ENCODE data around the gene INTS14.

INTS14 gene

GRCh38 chr15:65610871-65611718 is at the start of gene INTS14:
Gene INTS14, minus strand, starts transcription at chr15:65611131. Its CDS starts 3,751 bp downstream, at chr15:65607380.
- peak; percentile 95 for DNase-seq (ENCODE audit: low read depth)

- DNase-seq (ENCODE audit: low read depth): no peak
These were observed 48.6 kb upstream of the INTS14 start for GRCh38 chr15:65659502-65660052.

- no peak for DNase-seq (ENCODE audit: low read depth)
These were observed 44.5 kb upstream of the INTS14 start for GRCh38 chr15:65655457-65655856.

DNA sequence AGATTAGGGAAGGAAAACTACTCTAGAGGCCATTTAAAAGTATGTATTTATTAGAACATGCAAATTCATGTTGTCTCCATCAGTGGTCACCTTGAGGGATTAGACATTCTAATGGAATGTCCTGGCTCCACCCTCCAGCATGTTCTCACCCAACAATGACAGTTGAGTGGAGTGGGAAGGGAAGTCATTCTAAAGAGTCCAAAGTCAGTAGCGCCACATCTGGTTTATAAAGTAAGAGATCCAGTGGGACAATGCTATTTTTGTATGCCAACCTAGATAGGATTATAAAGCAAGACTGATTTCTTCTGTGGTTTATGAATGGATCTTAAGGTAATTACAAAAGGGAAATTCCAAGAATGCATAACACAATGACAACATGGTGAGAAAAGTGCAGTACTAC is 44.1 kb upstream of the INTS14 start:
- no peak for DNase-seq (ENCODE audit: low read depth)

DNA sequence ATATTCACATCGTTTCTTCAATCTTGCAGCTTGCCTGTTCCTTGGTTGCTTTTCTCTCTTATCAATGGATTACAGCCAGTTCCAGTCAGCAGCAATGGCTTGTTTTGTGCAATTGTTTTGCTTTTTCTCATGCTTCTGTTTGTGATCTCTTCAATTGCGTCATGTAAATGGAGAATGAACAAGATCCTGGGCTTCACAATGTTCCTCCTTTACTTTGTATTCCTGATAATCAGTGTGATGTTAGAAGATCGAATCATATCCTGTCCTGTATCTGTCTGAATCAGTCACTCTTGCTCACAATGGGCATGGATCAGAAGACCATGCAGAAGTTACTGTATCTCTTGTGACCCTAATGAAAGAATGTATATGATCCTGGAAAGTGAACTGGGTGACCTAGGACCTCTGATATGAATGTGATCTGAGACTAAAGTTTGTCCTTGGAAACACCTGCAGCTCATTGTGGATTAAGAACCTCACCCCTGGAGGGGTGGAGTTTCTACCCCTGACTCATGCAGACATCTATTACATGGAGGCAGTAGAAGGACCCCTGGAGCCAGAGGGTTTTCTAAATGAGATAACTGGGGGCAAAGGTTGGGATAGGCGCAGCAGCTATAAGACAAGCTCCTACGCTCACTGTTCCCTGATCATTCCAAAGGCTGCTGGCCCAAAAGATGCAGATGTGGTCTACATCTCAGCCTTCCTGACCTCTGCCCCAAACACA is 43.0 kb upstream of the INTS14 start:
- no peak for DNase-seq (ENCODE audit: low read depth)

DNA sequence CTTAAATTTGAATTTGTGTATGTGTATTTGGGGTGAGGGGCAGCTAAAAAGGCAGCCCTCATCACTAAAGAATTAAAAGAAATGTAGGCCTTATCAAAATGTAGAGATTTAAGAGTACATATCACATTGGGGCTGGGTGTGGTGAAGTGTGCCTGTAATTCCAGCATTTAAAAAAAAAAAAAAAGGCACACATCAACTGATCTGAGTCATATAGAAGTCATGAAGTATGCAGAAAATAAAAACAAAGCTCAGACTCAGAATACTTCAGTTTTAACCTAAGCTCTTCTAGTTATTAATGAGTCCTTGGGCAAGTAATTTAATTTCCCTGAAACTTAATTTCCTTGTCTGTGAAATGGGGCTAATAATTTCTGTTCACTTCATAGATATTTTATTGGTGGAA is 42.4 kb upstream of the INTS14 start:
- DNase-seq (ENCODE audit: low read depth): no peak

DNA sequence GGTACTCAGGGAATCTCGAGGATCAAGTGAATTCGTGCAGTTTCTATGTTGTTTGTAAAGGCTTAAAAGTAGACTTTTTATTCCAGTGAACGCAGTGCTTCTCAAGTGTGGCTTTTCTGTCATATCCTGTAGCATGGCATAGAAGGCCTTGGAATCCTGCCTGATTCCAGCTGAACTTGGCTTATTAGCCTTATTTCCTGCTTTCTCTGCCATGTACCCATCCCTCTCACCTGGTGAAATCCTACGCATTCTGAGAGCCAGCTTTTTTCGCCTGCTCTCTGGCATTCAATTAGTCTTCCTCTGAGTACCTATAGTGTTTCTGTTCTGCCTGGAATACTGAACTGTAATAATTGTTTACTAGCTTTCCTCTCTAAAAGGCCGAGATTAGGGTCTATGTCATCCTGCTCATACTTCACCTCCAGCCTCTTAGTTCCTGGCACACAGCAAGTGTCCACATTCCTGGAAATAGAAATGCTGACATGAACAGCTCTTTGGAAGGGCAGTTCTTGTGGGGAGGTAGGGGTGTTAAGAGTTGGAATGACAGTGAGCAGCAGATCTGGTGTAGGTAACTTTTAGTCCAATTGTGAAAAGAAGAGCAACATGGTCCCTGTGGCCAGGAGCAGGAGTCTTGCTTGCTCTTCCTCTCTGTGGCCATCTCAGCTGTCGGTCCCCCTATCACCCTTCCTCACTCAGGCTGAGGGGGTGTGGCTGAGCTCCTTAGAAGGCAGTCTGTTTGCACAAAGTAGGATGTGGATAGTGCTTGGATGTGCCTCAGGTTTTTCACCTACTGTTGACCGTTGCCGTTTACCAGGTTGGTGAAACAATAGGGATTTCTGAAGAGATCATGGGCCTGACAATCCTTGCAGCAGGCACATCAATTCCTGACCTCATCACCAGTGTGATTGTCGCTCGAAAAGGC is 41.2 kb upstream of the INTS14 start:
- DNase-seq (ENCODE audit: low read depth): no peak

GRCh38 chr15:65651042-65651322 is 40.1 kb upstream of the INTS14 start:
- DNase-seq (ENCODE audit: low read depth): no peak

GRCh38 chr15:65650312-65651041 is 39.5 kb upstream of the INTS14 start:
- DNase-seq (ENCODE audit: low read depth): no peak

DNA sequence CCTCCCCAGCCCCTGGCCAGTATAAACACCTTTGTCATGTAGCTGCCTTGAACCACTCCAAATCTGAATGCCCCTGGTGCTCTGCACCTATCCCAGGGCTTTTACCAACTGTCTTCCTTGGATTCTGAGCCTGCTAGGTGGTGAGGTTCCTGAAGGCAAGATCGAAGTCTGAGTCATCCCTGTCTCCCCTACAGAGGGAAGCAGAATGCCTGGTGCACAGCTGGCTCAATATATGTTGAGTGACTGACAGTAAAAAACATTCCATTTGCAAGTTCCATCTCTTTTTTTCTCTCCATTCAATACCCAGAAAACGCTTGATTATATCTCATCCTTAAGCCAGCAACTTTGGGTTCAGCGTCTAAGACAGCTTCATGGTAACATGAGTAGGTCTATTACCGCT is 35.6 kb upstream of the INTS14 start:
- no peak for DNase-seq (ENCODE audit: low read depth)

DNA sequence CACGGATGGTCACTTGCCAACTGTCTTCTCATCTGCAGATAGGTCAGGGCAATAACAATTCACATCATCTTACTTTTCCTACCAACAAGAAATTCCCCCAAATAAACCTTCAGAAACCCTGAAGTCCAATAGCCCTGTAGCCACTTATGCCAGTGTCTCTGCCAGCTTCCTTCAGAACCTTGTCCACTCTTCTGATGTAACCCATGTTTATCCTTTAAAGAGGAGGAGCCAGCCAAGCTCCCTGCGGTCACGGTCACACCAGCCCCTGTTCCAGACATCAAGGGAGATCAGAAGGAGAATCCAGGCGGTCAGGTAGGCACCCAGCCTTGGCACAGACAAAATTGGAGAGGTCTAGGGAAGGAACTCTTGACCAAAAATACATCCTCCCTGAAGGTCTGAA is 34.5 kb upstream of the INTS14 start:
- DNase-seq (ENCODE audit: low read depth): no peak

- no peak for DNase-seq (ENCODE audit: low read depth)
These were observed 33.4 kb upstream of the INTS14 start for GRCh38 chr15:65644282-65644681.

DNA sequence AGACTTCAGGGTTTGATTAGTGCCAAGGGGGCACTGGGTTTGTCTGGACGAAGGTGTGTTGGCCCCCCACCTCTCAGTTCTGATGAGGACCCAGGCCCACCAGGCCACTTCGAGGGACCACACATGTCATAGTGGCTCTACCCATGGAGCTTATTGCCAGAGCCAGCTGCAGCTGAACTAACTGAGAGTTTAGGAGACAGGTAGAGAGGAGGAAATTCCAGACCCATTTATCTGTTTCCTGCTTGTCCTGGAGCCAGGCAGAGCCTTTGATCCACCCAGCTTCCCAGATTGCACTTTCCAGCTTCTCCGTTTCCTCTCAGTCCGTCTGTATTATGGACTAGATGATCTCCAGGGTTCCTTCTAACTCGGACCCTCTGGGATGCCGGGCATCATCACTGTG is 31.7 kb upstream of the INTS14 start:
- no peak for DNase-seq (ENCODE audit: low read depth)

DNA sequence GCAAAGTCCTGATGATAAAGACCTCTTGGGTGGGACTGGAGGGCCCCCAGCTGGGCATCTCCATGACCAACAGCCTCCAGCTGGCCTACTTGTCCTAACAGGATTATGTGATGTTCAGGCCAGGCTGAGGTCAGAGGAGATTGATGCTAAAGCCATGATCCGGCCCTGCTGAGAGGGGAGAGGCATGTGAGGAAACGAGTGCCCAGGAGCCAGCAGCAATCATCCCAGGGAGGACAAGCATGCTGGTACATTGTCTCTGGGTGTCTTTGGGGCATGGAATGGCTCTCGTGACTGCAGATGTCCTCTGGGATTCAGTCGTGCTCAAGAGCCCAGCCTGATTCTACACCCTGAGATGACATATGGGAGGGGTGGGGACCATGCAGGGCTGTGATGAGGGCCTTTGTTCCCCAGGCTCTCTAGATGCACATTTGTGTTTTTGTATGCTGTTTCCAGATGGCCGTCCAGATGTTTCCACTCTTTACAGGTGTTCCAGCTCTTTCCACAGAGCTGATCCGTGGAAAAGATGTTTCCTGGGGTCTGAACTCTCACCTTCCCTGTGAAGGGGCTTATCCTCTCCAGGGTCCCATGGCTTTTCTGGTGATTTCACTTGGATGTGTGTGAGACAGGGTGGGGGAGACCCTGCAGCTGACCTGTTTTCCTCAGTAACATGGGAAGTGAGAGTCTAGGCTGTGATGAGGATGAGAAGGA is 31.0 kb upstream of the INTS14 start:
- DNase-seq (ENCODE audit: low read depth): no peak

GRCh38 chr15:65639509-65639908 is 28.6 kb upstream of the INTS14 start:
- no peak for DNase-seq (ENCODE audit: low read depth)

DNA sequence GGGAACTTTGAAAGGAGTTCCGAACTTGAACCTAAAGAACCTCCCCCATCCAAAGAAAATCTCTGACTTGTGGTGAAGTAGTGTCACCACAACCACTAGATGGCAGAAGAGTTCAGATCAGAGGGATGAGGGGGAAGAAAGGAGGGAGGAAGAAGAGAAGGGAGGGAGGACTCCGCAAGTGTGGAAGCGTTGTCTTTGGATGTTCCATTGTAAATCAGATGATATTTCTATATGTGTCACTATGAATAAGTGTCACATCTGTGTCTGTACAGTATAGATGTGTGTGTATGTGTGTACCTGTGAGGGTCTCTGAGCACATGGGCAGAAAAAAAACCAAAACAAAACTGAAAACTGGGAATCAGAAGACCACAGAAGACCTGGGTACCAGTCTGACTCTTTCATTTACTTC is 27.8 kb upstream of the INTS14 start:
- DNase-seq (ENCODE audit: low read depth): no peak

- DNase-seq (ENCODE audit: low read depth): no peak
These were observed 27.2 kb upstream of the INTS14 start for GRCh38 chr15:65638109-65638508.

- no peak for DNase-seq (ENCODE audit: low read depth)
These were observed 23.4 kb upstream of the INTS14 start for GRCh38 chr15:65634356-65634755.

- no peak for DNase-seq (ENCODE audit: low read depth)
These were observed 22.8 kb upstream of the INTS14 start for GRCh38 chr15:65633752-65634151.

- DNase-seq (ENCODE audit: low read depth): no peak
These were observed 21.9 kb upstream of the INTS14 start for GRCh38 chr15:65632780-65633375.

DNA sequence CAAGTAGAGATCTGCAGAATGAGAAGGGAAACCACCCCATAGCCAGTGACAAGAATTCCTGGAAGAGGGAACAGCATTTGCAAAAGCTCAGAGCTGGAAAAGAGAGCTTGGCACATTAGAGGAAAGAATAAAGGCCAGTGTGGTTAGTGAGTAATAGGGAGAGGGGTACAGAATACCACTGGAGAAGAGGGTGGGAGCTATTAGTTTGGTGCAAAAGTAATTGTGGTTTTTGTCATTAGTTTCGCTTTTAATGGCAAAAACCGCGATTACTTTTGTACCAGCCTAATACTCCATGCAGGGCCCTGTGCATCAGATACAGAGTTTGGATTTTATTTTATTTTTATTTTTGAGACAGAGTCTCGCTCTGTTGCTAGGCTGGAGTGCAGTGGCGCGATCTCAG is 20.6 kb upstream of the INTS14 start:
- no peak for DNase-seq (ENCODE audit: low read depth)
